Esophagus squamous epithelium (tissue), 5 donors: ENCODE measurements around the gene ADAMTS2. TPM values are rescaled to one million over a fixed set of nuclear protein-coding genes. Genes with fewer than 3 reads are reported as not detected.
"Not testable (repeated sequence)": the region's sequence is repeated elsewhere in the genome, so short reads cannot be mapped to it uniquely, and the experiment has no call there.

Experiments used
- DNase-seq: peaks from one replicate; lab custom pipeline; 2025; lab: John Stamatoyannopoulos, UW
- H3K27ac ChIP-seq, 4 donors: fragments of 200-600 bp; sonication (generic); one replicate each; pipeline ENCODE4 v1.5.1; 2016 to 2019; ENCODE audit warnings: mild to moderate bottlenecking in 1 of 4
- H3K27me3 ChIP-seq, 4 donors: fragments of 200-600 bp; sonication (generic); 1 replicate in 3 of 4; 2 replicates in 1 of 4; pipeline versions ENCODE4 v1.5.1 to v1.6.0; 2017 to 2021; ENCODE audit warnings: antibody characterized with exemption in 1 of 4
- H3K36me3 ChIP-seq, 3 donors: fragments of 200-600 bp; sonication (generic); one replicate each; pipeline ENCODE4 v1.5.1; 2016 to 2019
- H3K4me1 ChIP-seq, 3 donors: fragments of 200-600 bp; sonication (generic); one replicate each; pipeline ENCODE4 v1.5.1; 2017 to 2019
- H3K4me3 ChIP-seq, 4 donors: fragments of 200-600 bp; sonication (generic); 1 replicate in 3 of 4; 2 replicates in 1 of 4; pipeline ENCODE4 v1.5.1; 2016 to 2019; ENCODE audit warnings: mild to moderate bottlenecking in 2 of 4, moderate library complexity in 1 of 4
- H3K9me3 ChIP-seq, 3 donors: fragments of 200-600 bp; sonication (generic); one replicate each; pipeline ENCODE4 v1.5.1; 2016 to 2019
- CTCF ChIP-seq, 6 experiments: fragments of 450-650 bp in 4 of 6; fragments of 200-600 bp in 2 of 6; sonication (generic) in 2 of 6; IDR thresholded peaks; one replicate each; pipeline ENCODE4 v1.5.1; 2016 to 2019; ENCODE audit warnings: antibody characterized with exemption in 6 of 6, mild to moderate bottlenecking in 4 of 6, moderate library complexity in 4 of 6
- POLR2A ChIP-seq, 4 donors: fragments of 450-650 bp; IDR thresholded peaks; one replicate each; pipeline ENCODE4 v1.6.1; 2017; ENCODE audit warnings: antibody characterized with exemption in 4 of 4, mild to moderate bottlenecking in 4 of 4, moderate library complexity in 3 of 4
- WGBS, 2 donors: methylation state at CpG; one replicate each; pipeline ENCODE4 v1.1.5; 2018; 5-methylcytosine and 5-hydroxymethylcytosine counted together
- intact Hi-C: fragments of 100-400 bp; cut with DNase I; formaldehyde crosslinking; loops from one replicate; pipeline ENCODE4 v1.15.0; 2022
- total RNA-seq, 4 donors: library from RNA; depleted of rRNA; stranded (reverse); fragments of >200 nt; gene quantifications; one replicate each; pipeline ENCODE4 v1.1.0, GENCODE V29; 2016
- donor health status: DM: yes; HTN: yes; CAD: no.

The ADAMTS2 gene
- total RNA-seq, 4 donors from 2014 or later: 1.3 to 10.3 (median 5.2) TPM

- H3K27ac ChIP-seq: no peak overlapping the region
- H3K4me3 ChIP-seq: no peak overlapping the region
- DNase-seq: no peak
- H3K36me3 ChIP-seq: no peaks in the 10 kb centered on the region
- peaks cover 0 to 12% (median 0%) of the 10 kb centered on the region in 3 donors for H3K4me1 ChIP-seq
- TF ChIP-seq CTCF (IDR thresholded peaks at IDR 0.05): no peak
- no peak for TF ChIP-seq POLR2A (IDR thresholded peaks at IDR 0.05)
- no peaks in the 10 kb centered on the region for H3K9me3 ChIP-seq
- no peaks in the 10 kb centered on the region for H3K27me3 ChIP-seq
- 60 to 74% methylated on average over 3 to 19 of the region's 30 CpGs for WGBS, 2 donors
- intact Hi-C loops: no loop called here
These were observed 125.3 kb downstream of the ADAMTS2 start for GRCh38 chr5:179219661-179220620.

- no peak overlapping the region for H3K4me3 ChIP-seq
- no peaks in the 10 kb centered on the region for H3K36me3 ChIP-seq
- no peaks in the 10 kb centered on the region for H3K27me3 ChIP-seq
- no peak overlapping the region for H3K27ac ChIP-seq
- TF ChIP-seq POLR2A (IDR thresholded peaks at IDR 0.05) (no peak), CTCF (IDR thresholded peaks at IDR 0.05) (no peak)
- no peaks in the 10 kb centered on the region for H3K9me3 ChIP-seq
- peaks cover 0 to 12% (median 0%) of the 10 kb centered on the region in 3 donors for H3K4me1 ChIP-seq
- DNase-seq: no peak
- intact Hi-C loops: no loop called here
- WGBS, 2 donors: 72 to 87% methylated on average over 3 of the region's 4 CpGs
These were observed 126.3 kb downstream of the ADAMTS2 start for GRCh38 chr5:179218943-179219330.

GRCh38 chr5:179217956-179218942, 127.0 kb downstream of the ADAMTS2 start:
- 46 to 65% methylated on average over 4 to 11 of the region's 16 CpGs for WGBS, 2 donors
- intact Hi-C loops: no loop called here
- Histone ChIP-seq H3K27ac (no peak overlapping the region), H3K36me3 (no peaks in the 10 kb centered on the region), H3K27me3 (no peaks in the 10 kb centered on the region), H3K9me3 (no peaks in the 10 kb centered on the region), H3K4me1 (peaks cover 0 to 12% (median 0%) of the 10 kb centered on the region in 3 donors), H3K4me3 (no peak overlapping the region)
- TF ChIP-seq POLR2A (IDR thresholded peaks at IDR 0.05) (no peak), CTCF (IDR thresholded peaks at IDR 0.05) (no peak)
- DNase-seq: no peak

GRCh38 chr5:179217356-179217755, 127.9 kb downstream of the ADAMTS2 start:
- WGBS, 2 donors: 64 to 74% methylated on average over 3 of the region's 3 CpGs

GRCh38 chr5:179216381-179216780, 128.9 kb downstream of the ADAMTS2 start:
- 85 to 89% methylated on average over 9 to 15 of the region's 18 CpGs for WGBS, 2 donors
- H3K27me3 ChIP-seq, DNase-seq, intact Hi-C loops, H3K36me3 ChIP-seq, H3K9me3 ChIP-seq, H3K27ac ChIP-seq, H3K4me3 ChIP-seq: not testable (repeated sequence)
- H3K4me1 ChIP-seq: peaks cover 0 to 12% (median 0%) of the 10 kb centered on the region in 3 donors

More at GRCh38 chr5:179217356-179217755, 127.9 kb downstream of the ADAMTS2 start:
- no peaks in the 10 kb centered on the region for H3K27me3 ChIP-seq
- no peak for TF ChIP-seq POLR2A (IDR thresholded peaks at IDR 0.05)
- TF ChIP-seq CTCF (IDR thresholded peaks at IDR 0.05): no peak
- no peak overlapping the region for H3K27ac ChIP-seq
- H3K4me3 ChIP-seq: no peak overlapping the region
- H3K36me3 ChIP-seq: no peaks in the 10 kb centered on the region
- H3K4me1 ChIP-seq: peaks cover 0 to 12% (median 0%) of the 10 kb centered on the region in 3 donors
- intact Hi-C loops: no loop called here
- H3K9me3 ChIP-seq: no peaks in the 10 kb centered on the region
- DNase-seq: no peak
